ENCODE results near the gene RAET1E. TPM values are rescaled to one million over a fixed set of nuclear protein-coding genes. Genes with fewer than 3 reads are reported as not detected.
"Not testable (repeated sequence)": the region's sequence is repeated elsewhere in the genome, so short reads cannot be mapped to it uniquely, and the experiment has no call there.

The RAET1E gene
- total RNA-seq, 2 donors from 2014 or later = 1.6 TPM; not detected in 1

DNA sequence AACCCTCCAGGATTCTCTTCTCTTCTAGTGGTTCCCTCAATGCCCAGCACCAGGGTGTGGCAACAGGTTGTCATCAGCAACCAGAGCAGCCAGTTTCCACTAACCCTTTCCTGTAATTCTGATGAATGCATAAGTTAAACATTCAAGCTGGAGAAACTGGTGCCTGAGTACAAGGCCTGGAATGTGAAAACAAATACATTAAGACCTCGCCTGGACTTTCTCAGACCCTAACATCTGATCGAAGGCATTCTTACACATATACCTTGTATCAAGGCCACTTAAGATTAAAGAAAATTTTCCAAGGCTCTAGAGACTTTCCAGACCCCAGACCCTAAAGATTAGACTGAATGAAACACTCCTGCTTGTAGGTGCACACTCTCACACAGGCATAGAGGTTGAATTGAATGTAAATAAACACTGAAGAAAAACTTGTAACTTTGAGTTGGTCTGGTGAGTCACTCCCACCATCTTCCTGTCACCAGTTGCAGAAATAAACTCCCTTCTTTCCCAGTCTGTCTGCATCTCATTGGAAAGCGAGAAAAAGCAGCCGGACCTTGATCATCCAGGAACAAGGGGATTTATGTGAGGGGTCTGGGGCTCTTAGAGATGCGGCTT, 42.8 kb downstream of the RAET1E start:
- DNase-seq (ENCODE audit: low spot score) = no peak
- intact Hi-C loops (cut with DNase I) = no loop called here

DNA sequence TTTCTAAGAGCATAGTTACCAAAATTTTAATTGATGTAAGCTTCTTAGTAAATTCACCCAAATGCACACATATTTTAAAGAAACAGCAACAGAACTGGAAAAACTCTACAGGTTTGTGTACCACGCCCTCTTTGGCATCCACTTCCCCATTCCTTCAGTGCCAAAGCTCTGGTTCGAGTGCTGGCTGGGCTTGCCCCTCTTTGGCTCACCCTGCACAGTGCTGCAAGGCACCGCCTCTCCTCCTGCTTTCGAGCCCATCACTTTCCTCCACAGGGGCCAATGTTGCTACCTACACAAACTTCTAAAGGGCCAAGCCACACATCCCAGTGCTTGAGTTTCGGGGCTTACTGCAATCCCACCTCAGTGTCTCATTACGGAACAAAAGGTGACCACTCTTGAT, 43.4 kb downstream of the RAET1E start:
- intact Hi-C loops (cut with DNase I) = no loop called here
- no peak for DNase-seq (ENCODE audit: low spot score)

DNA sequence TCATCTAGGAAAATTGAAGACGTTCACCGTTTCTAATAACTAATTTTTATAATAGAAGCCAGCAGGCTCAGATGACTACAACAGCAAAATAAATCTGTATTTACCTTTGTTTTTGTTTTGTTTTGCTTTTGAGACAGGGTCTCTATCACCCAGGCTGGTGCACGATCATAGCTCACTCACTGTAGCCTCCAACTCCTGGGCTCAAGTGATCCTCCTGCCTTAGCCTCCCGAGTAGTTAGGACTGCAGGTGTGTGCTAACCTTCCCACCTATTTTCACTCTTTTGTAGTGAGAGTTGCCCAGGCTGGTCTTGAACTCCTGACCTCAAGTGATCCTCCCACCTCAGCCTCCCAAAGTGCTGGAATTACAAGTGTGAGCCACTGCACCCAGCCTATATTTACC, 43.9 kb downstream of the RAET1E start:
- intact Hi-C loops (cut with DNase I); DNase-seq (ENCODE audit: low spot score): not testable (repeated sequence)

GRCh38 chr6:149852881-149853280, 45.0 kb downstream of the RAET1E start:
- no peak for DNase-seq (ENCODE audit: low spot score)
- intact Hi-C loops (cut with DNase I) = no loop called here

GRCh38 chr6:149852180-149852579, 45.7 kb downstream of the RAET1E start:
- DNase-seq (ENCODE audit: low spot score) = no peak
- intact Hi-C loops (cut with DNase I) = no loop called here

DNA sequence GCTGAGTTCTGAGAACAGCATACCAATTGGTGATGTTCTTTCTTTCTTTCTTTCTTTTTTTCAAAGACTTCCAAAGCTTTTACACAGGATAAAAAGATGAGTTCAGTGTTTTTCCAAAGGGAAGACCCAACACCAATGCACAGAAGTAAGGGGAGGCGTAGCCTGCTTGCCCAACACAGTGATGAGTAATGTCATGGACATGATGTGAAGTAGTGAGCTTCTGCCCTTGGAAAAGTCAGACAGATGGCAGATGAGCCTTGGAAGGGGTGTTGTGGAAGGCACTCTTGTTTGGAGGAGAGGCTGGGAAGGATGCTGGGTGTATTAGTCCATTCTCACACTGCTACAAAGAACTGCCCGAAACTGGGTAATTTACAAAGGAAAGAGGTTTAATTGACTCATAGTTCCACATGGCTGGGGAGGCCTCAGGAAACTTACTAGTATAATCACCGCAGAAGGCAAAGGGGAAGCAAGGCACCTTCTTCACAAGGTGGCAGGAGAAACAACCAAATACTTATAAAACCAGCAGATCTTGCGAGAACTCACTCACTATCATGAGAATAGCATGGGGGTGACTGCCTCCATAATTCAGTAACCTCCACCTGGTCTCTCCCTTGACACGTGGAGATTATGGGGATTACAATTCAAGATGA, 46.3 kb downstream of the RAET1E start:
- intact Hi-C loops (cut with DNase I) = no loop called here
- DNase-seq (ENCODE audit: low spot score) = no peak

GRCh38 chr6:149848343-149848742, 49.6 kb downstream of the RAET1E start:
- intact Hi-C loops (cut with DNase I); DNase-seq (ENCODE audit: low spot score): not testable (repeated sequence)

Other genes starting within 250 kb of the RAET1E start
- 10 to 100 TPM; 11.5 to 16.3 TPM for gene KATNA1, start 249.4 kb downstream of the RAET1E start, total RNA-seq
- gene LATS1, start 180.0 kb downstream of the RAET1E start, total RNA-seq = 10 to 100 TPM; 31.1 to 32.8 TPM
- gene NUP43, start 151.6 kb downstream of the RAET1E start, total RNA-seq = 10 to 100 TPM; 24.8 to 29.0 TPM
- 10 to 100 TPM; 50.4 to 69.9 TPM for gene PCMT1, start 148.4 kb downstream of the RAET1E start, total RNA-seq
- 10 to 100 TPM; 20.0 to 26.3 TPM for gene LRP11, start 33.8 kb downstream of the RAET1E start, total RNA-seq
- under 1 TPM in 1 of 2 donors, not detected in 1; 0.74 TPM for gene RAET1G, start 25.0 kb upstream of the RAET1E start, total RNA-seq
- under 1 TPM; 0.43 to 0.51 TPM for gene ULBP2, start 43.9 kb upstream of the RAET1E start, total RNA-seq
- gene ULBP1, start 65.8 kb upstream of the RAET1E start, total RNA-seq = under 1 TPM in 1 of 2 donors, not detected in 1; 0.19 TPM
- not detected for gene RAET1L, start 127.4 kb upstream of the RAET1E start, total RNA-seq
- gene ULBP3, start 171.0 kb upstream of the RAET1E start, total RNA-seq = 1 to 10 TPM in 1 of 2 donors, under 1 TPM in 1; 0.67 to 1.2 TPM
- 1 to 10 TPM in 1 of 2 donors, not detected in 1; 1.2 TPM for gene PPP1R14C, start 244.9 kb upstream of the RAET1E start, total RNA-seq

All from posterior vena cava (tissue), 2 donors.